ENCODE data around the gene KLF11.
"Not testable (repeated sequence)": the region's sequence is repeated elsewhere in the genome, so short reads cannot be mapped to it uniquely, and the experiment has no call there.

Gene KLF11

DNA sequence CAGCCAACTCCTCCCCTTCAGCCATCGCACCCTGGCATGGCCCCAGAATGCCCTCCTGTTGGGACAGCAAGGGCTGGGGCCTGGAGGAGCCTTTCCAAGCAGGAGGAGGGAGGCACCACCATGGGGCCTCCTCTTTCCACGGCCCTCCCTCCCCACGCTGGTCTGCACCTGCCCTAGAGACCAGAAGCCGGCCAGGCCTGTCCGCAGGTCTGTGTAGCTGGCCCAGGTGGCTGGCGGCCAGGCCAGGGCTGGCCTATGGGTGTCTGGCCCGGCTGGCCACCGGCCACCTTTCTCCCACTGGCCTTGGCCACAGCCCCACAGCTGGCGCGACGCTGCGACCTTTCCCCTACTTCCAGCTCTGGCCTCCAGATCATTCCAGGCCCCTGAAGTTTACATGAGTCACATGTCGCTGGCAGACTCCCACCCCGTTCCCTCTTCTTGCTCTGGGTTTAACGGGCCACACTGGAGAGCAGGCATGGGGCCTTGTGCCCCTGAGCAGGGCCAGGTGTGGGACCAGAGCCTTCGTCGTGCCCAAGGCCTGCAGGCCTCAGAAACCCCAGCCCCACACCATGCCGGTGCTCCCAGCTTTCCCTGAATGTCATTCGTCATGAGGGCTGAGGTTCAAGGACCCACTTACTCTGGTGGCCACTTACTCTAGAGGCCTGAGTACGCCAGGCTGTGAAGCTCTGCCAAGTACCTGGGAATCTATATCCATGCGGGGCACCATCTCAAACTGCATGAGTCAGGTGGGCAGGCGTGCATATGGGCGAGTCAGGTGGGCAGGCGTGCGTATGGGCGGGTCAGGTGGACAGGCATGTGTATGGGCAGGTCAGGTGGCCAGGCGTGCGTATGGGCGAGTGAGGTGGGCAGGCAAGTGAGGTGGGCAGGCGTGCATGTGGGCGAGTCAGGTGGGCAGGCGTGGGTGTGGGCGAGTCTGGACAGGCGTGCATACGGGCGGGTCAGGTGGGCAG, 33.3 kb upstream of the KLF11 start:
- no peak for FAIRE-seq

DNA sequence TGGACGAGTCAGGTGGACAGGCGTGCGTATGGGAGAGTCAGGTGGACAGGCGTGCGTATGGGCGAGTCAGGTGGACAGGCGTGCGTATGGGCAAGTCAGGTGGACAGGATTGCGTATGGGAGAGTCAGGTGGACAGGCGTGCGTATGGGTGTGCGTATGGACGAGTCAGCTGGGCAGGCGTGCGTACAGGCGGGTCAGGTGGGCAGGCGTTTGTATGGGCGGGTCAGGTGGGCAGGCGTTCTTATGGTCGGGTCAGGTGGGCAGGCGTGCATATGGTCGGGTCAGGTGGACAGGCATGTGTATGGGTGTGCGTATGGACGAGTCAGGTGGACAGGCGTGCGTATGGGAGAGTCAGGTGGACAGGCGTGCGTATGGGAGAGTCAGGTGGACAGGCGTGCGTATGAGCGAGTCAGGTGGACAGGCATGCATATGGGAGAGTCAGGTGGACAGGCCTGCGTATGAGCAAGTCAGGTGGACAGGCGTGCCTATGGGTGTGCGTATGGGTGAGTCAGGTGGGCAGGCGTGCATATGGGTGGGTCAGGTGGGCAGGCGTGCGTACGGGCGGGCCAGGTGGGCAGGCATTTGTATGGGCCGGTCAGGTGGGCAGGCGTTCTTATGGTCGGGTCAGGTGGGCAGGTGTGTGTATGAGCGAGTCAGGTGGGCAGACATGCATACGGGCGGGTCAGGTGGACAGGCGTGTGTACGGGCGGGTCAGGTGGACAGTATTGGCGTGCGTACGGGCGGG, 32.3 kb upstream of the KLF11 start:
- FAIRE-seq: not testable (repeated sequence)

DNA sequence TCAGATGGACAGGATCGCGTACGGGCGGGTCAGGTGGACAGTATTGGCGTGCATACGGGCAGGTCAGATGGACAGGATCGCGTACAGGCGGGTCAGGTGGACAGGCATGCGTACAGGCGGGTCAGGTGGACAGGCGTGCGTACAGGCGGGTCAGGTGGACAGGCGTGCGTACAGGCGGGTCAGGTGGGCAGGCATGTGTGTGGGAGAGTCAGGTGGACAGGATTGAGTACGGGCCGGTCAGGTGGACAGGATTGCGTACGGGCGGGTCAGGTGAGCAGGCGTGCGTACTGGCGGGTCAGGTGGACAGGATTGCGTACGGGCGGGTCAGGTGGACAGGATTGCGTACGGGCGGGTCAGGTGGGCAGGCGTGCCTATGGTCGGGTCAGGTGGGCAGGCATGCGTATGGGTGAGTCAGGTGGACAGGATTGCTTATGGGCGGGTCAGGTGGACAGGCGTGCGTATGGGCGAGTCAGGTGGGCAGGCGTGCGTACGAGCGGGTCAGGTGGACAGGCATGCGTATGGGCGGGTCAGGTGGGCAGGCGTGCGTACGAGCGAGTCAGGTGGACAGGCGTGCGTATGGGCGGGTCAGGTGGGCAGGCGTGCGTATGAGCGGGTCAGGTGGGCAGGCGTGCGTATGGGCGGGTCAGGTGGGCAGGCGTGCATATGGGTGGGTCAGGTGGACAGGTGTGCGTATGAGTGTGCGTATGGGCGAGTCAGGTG, 31.6 kb upstream of the KLF11 start:
- not testable (repeated sequence) for FAIRE-seq

DNA sequence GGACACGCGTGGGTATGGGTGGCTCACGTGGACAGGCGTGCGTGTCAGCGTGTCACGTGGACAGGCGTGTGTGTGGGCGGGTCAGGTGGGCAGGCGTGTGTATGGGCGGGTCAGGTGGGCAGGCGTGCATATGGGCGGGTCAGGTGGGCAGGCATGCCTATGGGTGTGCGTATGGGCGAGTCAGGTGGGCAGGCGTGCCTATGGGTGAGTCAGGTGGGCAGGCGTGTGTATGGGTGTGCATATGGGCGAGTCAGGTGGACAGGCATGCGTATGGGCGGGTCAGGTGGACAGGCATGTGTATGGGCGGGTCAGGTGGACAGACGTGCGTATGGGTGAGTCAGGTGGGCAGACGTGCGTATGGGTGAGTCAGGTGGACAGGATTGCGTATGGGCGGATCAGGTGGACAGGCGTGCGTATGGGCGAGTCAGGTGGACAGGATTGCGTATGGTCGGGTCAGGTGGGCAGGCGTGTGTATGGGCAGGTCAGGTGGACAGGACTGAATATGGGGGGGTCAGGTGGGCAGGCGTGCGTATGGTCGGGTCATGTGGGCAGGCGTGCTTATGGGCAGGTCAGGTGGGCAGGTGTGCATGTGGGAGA, 30.9 kb upstream of the KLF11 start:
- FAIRE-seq: not testable (repeated sequence)

DNA sequence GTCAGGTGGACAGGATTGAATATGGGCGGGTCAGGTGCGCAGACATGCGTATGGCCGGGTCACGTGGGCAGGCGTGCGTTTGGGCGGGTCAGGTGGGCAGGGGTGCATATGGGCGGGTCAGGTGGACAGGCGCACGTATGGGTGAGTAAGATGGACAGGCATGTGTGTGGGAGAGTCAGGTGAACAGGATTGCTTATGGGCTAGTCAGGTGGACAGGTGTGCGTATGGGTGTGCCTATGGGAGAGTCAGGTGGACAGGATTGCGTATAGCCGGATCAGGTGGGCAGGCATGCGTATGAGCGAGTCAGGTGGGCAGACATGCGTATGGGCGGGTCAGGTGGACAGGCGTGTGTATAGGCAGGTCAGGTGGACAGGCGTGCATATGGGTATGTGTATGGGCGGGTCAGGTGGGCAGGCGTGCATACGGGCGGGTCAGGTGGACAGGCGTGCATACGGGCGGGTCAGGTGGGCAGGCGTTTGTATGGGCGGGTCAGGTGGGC, 30.3 kb upstream of the KLF11 start:
- FAIRE-seq: no peak

DNA sequence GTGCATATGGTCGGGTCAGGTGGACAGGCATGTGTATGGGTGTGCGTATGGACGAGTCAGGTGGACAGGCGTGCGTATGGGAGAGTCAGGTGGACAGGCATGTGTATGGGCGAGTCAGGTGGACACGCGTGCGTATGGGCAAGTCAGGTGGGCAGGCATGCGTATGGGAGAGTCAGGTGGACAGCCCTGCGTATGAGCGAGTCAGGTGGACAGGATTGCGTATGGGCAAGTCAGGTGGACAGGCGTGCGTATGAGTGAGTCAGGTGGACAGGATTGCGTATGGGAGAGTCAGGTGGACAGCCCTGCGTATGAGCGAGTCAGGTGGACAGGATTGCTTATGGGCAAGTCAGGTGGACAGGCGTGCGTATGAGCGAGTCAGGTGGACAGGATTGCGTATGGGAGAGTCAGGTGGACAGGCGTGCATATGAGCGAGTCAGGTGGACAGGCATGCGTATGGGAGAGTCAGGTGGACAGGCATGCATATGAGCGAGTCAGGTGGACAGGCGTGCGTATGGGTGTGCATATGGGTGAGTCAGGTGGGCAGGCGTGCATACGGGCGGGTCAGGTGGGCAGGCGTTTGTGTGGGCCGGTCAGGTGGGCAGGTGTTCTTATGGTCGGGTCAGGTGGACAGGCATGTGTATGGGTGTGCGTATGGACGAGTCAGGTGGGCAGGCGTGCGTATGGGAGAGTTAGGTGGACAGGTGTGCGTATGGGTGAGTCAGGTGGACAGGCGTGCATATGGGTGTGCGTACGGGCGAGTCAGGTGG, 29.5 kb upstream of the KLF11 start:
- FAIRE-seq: not testable (repeated sequence)

DNA sequence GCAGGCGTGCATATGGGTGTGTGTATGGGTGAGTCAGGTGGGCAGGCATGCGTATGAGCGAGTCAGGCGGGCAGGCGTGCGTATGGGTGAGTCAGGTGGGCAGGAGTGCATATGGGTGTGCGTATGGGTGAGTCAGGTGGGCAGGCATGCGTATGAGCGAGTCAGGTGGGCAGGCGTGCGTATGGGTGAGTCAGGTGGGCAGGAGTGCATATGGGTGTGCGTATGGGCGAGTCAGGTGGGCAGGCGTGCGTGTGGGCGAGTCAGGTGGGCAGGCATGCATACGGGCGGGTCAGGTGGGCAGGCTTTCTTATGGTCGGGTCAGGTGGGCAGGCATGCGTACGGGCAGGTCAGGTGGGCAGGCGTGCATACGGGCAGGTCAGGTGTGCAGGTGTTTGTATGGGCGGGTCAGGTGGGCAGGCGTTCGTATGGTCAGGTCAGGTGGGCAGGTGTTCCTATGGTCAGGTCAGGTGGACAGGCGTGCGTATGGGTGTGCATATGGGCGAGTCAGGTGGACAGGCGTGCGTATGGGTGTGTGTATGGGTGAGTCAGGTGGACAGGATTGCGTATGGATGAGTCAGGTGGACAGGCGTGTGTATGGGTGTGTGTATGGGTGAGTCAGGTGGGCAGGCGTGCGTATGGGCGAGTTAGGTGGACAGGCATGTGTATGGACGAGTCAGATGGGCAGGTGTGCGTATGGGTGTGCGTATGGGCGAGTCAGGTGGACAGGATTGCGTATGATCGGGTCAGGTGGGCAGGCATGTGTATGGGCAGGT, 28.7 kb upstream of the KLF11 start:
- no peak for FAIRE-seq

DNA sequence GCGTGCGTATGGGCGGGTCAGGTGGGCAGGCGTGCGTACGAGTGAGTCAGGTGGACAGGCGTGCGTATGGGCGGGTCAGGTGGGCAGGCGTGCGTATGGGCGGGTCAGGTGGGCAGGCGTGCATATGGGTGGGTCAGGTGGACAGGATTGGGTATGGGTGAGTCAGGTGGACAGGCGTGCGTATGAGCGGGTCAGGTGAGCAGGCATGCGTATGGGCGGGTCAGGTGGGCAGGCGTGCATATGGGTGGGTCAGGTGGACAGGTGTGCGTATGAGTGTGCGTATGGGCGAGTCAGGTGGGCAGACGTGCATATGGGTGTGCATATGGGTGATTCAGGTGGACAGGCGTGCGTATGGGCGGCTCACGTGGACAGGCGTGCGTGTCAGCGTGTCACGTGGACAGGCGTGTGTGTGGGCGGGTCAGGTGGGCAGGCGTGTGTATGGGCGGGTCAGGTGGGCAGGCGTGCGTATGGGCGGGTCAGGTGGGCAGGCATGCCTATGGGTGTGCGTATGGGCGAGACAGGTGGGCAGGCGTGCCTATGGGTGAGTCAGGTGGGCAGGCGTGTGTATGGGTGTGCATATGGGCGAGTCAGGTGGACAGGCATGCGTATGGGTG, 27.9 kb upstream of the KLF11 start:
- FAIRE-seq: not testable (repeated sequence)

DNA sequence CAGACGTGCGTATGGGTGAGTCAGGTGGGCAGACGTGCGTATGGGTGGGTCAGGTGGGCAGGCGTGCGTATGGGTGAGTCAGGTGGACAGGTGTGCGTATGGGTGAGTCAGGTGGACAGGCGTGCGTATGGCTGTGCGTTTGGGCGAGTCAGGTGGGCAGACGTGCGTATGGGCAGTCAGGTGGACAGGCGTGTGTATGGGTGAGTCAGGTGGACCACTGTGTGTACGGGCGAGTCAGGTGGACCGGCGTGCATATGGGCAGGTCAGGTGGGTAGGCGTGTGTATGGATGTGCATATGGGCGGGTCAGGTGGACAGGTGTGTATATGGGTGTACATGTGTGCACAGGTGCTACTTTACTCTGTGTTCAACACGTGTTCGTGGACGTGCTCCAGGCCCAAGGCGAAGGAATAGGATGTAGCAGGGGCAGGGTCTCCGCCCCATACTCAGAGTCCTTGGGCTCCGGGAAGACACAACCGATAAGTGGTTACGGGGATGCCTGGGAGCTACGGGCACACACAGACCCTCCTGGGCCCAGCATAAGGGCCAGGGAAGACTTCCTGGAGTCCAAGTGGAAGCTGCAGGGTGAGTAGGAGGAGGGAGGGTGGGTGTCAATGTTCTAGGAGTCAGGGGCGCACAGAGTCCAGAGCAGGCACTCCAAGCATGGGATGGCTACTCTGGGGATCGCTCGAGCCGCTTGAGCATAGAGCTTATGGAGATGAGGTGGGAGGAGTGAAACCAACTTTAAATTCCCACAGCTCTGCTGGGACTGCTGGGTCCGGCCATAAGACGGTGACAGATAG, 27.1 kb upstream of the KLF11 start:
- FAIRE-seq: no peak

DNA sequence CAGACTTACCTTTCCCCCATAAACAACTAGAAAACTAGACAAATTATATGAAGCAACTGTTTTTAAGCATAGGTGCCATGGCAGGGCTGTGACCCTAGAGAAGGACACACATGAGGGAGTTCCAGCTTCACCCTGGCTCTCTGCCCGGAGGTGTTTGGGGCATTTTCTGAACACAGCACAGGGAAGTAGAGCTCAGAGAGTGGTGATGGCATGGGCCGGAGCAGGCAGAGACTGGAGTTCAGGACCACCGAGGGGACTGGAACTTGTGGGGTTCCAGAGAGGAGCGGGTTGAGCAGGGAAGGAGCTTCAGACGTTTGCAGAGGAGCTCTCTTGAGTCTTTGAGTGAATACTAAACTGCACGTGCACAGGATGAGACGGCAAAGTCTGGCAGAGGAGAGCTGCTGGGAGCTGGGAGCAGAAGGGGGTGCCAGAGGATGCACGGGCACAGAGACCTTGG, 26.5 kb upstream of the KLF11 start:
- FAIRE-seq: no peak

DNA sequence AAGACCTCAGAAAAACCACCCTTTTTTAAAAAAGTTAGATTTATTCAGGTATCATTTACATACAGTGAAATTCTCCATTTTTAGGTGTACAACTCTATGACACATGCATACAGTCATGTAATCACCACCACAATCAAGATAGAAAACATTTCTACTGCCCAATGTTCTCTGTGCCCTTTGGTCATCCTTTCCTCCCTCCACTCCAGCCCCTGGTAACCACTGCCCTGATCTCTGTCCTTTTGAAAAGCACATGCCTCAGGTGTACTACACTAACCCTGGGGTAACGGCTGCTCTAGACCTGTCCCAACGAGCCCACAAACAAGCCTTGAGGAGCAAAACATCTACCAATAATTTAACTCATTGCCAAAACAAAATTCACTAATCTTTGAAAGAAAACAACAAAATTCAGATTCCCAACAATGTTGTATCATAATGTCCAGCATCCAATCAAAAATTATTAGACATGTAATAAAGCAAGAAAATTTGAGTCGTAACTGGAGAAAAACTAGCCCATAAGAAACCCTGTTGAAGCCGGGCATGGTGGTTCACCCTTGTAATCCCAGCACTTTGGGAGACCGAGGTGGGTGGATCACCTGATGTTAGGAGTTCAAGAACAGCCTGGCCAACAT, 25.9 kb upstream of the KLF11 start:
- FAIRE-seq: no peak

DNA sequence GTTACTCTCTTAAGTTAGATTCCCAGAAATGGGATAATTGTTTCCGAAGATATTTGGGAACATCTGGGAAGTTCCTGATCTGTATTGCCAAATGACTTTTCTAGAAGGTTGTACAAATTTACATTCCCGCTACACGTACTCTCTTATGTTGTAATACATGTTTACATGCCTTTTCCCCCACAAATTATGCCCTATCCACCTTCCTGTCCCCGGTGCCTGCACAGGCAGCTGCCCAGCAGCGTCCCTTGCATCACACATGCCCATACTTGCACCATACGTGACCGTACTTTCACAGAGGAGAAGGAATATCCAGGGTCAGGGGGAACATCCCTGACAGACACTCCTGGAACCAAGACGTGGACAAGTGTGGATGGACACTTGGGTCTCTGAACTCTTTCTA, 24.2 kb upstream of the KLF11 start:
- FAIRE-seq: no peak

DNA sequence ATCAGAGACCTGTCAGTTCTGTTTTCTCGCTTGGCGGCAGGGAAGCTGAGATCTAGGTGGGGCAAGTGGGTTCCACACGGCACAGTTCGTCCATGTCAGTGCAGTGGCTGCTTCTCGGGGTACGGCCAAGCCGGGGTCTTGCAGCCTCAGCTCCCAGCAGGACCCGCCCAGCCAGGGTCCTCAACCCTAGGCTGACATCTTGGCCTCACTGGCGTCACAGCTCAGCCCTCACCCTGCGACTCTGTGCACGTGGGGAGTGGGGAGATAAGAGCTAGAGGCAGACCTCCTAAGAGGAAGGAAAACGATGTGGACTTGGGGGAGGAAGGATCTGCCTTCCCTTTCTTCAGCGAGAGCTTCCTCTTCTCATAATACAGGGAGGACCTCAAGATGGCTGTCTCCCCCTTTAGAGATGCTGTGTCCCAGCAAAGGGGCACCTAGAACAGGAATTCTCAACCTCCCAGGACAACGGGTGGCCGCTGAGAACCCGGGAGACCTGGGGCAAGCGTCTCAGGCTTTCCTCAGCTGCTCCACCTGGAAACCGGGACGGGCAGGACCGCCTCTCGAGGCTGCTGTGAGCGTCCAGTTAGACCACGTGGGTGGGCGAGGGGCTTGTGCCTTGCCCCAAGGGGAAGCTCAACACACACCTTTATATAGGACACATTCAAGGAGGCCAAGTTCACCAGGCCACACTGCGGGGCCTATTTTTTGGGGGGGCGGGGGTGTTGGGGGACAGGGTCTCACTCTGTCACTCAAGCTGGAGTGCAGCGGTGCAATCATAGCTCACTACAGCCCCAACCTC, 23.5 kb upstream of the KLF11 start:
- no peak for FAIRE-seq

DNA sequence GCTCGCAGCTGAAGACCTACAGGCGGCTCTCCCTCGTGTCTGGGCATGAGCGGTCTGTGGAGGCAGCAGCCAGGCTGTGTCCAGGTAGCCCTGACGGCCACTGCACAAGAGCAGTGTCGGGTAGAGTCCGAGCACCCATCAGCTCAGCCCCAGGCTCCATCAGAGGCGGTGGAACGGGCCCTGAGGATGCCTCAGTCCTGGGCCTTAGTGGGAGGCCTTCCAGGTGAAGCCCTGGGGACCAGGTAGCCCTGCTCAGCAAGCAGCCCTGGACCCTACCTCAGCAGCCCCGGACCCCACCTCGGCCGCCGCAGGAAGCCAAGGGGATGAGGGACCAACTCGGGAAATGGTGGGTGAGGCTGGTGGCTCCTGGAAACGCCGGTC, 21.3 kb upstream of the KLF11 start:
- no peak for FAIRE-seq

DNA sequence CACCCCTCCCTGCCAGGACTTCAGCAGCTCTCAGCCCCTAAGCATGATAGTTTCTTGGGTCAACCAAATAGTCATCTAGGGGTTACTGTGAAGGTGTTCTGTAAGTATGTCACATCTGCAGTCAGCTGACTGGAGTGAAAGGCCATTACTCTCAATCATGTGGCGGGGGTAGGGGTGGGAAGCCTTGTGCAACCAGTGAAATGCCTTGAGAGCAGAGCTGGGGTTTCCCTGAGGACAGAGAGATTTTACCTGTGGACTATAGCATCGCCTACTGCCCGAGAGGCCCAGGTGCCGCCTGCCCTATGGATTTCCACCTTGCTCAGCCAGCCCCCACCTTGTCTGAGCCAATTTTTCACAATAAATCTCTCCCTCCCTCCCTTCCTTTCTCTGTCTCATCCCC, 20.9 kb upstream of the KLF11 start:
- FAIRE-seq: no peak

DNA sequence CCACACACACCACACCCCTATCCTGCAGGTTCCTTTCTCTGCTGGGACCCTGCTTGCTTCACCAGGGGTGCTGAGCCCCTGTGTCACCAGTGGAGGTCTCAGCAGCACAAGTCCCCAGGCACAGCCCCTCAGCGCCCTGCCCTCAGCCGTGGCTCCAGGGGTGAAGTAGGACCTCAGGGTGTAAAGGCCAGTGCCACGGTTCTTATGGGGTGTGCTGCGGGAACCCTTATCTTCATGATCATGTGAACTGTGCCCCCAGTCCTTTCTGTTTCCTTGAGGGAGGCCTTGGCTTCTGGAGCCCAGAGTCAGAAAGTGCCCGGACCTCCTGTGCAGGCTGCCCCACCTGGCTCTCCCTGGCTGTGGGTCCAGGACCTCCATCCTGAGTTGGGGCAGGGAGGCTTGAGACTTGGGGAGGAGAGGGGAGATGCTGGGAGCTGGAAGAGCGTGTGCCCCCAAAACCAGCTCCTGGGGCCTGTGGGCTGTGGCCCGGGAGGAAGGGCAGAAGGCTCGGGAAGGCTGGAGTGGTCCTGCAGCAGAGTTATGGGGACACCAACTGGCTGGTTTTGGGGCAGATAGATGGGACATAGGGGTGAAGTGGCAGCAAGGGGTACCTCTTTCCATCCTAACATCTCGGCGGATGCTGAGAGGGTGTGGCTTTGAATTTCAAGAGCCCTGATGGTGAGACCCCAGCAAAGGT, 20.2 kb upstream of the KLF11 start:
- no peak for FAIRE-seq

DNA sequence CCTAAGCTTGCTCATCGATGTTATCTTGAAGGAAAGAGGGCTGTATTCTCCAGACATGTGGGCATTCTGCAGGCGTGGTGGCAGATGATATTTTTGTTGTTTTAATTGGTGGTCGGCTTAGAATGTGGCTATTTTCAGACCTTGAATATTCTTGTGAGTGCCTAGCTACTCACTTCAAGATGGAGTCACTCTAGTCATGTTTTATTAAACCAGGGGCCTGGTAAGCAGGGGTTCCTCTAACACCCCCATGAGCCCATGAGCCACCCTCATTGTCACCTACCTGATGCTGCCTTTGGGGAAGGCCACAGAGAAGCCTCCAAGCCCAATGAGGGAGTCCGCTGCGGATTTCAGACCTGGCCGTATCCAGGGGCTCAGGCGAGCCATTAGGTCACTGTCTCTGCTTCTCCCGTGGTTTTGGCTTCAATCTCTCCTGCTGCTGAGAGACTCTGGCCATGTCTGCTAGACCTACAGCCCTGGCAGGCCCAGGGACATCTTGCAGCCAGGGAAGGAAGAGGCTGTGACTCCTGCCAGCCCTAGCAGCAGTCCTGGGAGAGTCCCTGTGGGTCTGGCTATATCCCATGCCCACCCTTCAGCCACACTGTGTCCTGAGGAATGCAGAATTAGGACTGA, 16.3 kb upstream of the KLF11 start:
- no peak for FAIRE-seq

All from colon (tissue), 2 donors.